ENCODE results near the gene COL4A6.

GRCh38 chrX:108270280-108270679 is 167.9 kb downstream of the COL4A6 start:
- TF ChIP-seq EZH2 (IDR thresholded peaks at IDR 0.05), result no peak
- no peak for TF ChIP-seq POLR2AphosphoS5 (IDR thresholded peaks at IDR 0.05; ENCODE audit: borderline replicate concordance, low read depth, low read length)
